HG03432 (cell line): ENCODE measurements around the gene ABCC5.
A peak's percentile ranks its signal among the peaks of the same experiment; 100 is the strongest.
"Not testable (repeated sequence)": the region's sequence is repeated elsewhere in the genome, so short reads cannot be mapped to it uniquely, and the experiment has no call there.

ENCODE experiments used
- ATAC-seq: cut with Tn5 transposase; IDR thresholded peaks from one replicate; pipeline ENCODE4 v1.9.1; 2021; ENCODE audit warnings: mild to moderate bottlenecking, moderate library complexity; ENCODE audit not compliant: unreplicated experiment

The ABCC5 gene

GRCh38 chr3:183896184-183896583, 121.5 kb downstream of the ABCC5 start:
- no peak for ATAC-seq

GRCh38 chr3:183895774-183896173, 121.9 kb downstream of the ABCC5 start:
- no peak for ATAC-seq

GRCh38 chr3:183895296-183895695, 122.4 kb downstream of the ABCC5 start:
- no peak for ATAC-seq

GRCh38 chr3:183892610-183893214, 125.0 kb downstream of the ABCC5 start:
- ATAC-seq = no peak

GRCh38 chr3:183885766-183886165, 131.9 kb downstream of the ABCC5 start:
- ATAC-seq = no peak

- ATAC-seq = peak; percentile 100
These were observed 133.0 kb downstream of the ABCC5 start, which contains the start of gene PARL for GRCh38 chr3:183884427-183885296. PARL (minus strand) TSS chr3:183884880; CDS start chr3:183884846, 34 bp downstream.

- no peak for ATAC-seq
These were observed 133.6 kb downstream of the ABCC5 start for GRCh38 chr3:183884097-183884426.

- ATAC-seq = no peak
These were observed 134.2 kb downstream of the ABCC5 start for GRCh38 chr3:183883291-183884096.

- no peak for ATAC-seq
These were observed 137.6 kb downstream of the ABCC5 start for GRCh38 chr3:183880121-183880520.

- ATAC-seq = no peak
These were observed 138.4 kb downstream of the ABCC5 start for GRCh38 chr3:183879243-183879642.

GRCh38 chr3:183878071-183878470, 139.6 kb downstream of the ABCC5 start:
- ATAC-seq = no peak

- not testable (repeated sequence) for ATAC-seq
These were observed 140.5 kb downstream of the ABCC5 start for GRCh38 chr3:183877227-183877626.

- ATAC-seq = no peak
These were observed 142.3 kb downstream of the ABCC5 start for GRCh38 chr3:183875411-183875810.

- no peak for ATAC-seq
These were observed 143.8 kb downstream of the ABCC5 start for GRCh38 chr3:183873914-183874313.

- ATAC-seq = no peak
These were observed 146.1 kb downstream of the ABCC5 start for GRCh38 chr3:183871541-183871940.

GRCh38 chr3:183870563-183870962, 147.1 kb downstream of the ABCC5 start:
- no peak for ATAC-seq
